Pulmonary artery endothelial cell (primary cell): ENCODE data around the gene INPP5A. TPM values are rescaled to one million over a fixed set of nuclear protein-coding genes. Genes with fewer than 3 reads are reported as not detected.

Source experiments
- DNase-seq: peaks from one replicate; pipeline ENCODE4 v3.0.0-alpha.2; 2011; ENCODE audit warnings: low read depth, low spot score
- total RNA-seq: library from RNA; depleted of rRNA; stranded (reverse); fragments of >200 nt; gene quantifications from 2 replicates; pipeline ENCODE4 v1.2.3, GENCODE V29; 2014

Gene INPP5A
- total RNA-seq, 1 donor from 2014 or later: 25.4 TPM

DNA sequence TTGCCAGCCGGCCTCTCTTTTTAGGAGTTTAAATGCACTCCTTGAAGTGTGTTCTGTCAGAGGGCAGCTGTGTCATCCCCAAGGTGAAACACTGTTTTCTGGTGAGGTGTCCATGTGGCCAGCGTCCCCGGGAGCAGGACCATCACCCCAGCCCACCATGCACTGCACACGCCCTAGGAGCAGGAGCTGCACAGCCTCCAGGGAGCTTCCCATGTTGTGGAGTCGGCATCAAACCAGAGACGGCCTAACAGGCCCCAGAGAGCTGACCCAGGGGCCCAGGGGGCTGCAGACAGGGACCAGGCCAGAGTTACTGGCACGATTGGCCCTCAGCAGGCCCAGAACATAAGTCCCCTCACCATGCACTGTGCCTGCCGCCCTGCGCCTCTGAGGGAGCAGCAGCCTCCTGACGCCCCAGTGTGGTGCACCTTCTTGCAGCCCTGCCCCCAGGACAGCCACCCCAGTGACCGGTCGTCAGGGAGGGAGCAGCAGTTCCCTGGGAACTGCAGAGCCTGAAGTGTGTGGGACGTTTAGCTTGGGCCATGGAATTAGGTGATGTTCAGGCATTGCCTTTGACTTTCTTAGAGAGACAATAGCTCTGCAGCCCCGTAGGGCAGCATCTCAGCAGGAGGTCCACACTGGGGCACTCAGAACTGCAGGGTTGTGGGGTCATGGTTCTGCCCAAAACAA is 150.4 kb downstream of the INPP5A start:
- no peak for DNase-seq

DNA sequence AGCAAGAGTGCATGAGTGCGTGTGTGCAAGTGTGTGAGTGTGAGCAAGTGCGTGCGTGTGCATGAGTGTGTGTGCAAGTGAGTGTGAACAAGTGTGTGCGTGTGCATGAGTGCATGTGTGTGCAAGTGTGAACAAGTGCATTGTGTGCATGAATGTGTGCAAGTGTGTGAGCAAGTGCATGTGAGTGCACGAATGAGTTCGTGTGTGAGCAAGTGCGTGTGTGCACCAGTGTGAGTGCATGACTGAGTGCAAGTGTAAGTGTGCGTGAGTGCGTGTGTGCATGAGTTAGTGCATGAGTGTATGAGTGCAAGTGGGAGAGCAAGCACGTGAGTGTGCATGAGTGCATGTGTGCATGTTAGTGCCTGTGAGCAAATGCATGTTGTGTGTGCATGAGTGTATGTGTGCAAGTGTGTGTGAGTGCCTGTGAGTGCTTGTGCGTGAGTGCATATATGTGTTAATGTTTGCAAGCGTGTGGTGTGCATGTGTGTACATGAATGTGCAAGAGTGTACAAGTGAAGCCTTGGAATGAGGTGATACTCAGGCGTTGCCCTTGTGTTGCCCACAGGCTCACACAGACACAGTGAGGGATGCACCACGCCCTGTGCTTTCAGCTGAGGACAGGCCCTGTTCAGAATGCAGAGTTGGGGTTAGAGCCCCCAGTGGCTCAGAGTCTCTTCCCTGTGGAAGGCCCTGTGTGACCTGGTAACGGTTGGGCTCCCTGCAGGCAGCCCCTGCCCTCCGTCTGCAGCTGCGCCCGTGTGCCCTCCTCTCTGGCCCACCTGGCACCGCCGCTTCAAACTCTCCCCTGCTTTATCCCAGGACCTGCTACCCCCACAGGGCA is 151.2 kb downstream of the INPP5A start:
- DNase-seq: no peak

GRCh38 chr10:132689721-132690360 is 152.3 kb downstream of the INPP5A start:
- DNase-seq: no peak

GRCh38 chr10:132690401-132690800 is 152.8 kb downstream of the INPP5A start:
- DNase-seq: no peak

DNA sequence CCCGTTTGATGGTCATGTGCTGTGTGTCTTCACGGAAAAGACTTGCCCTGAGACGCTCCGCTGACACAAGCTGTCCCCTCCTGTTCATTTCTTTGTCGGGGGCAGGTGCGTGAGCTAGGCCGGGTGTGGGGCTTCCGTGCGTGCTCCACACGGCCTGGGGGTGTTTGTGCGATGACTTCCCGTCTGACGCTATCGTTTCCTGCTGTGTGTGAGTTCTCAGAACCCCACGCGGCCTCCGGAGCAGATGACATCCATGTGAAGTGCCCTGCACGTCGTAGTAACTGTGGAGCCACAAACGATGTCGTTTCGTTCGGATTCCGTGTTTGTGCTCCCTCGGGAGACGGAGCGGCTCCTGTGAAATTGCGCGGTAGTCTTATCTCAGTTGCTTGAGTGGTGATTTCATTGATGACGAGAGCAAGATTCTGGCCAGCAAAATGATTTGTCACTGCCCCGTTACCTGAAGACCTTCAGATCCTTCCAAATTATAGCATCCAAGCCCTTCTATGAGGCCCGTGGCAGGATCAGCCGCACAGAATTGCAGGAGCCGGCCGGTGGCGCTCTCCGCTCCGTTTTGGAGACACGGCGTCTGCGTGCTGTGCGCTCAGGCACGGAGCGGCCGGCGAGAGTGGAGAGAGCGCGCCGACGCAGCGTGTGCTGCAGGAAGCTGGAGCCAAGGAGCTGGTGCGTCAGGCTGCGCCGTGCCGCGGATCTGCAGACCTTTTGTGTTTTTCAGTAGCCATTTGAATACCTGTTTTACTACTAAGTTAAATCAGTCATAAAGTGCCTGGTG is 153.4 kb downstream of the INPP5A start:
- DNase-seq: no peak

DNA sequence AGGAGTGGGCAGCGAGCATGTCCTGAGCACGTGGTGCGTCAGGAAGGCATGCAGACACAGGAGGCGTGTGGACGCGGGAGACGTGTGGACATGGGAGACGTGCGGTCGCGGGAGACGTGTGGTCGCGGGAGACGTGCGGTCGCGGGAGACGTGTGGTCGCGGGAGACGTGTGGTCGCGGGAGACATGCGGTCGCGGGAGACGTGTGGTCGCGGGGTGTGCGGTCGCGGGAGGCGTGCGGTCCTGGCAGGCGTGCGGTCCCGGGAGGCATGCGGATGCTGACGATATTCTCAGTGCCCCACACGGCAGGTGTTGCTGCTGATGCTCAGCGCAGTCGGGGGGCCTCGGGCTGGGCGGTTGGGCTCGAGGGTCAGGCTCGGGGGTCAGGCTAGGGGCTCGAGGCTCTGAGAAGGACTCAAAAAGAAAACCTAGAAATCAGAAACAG is 154.1 kb downstream of the INPP5A start:
- no peak for DNase-seq

- DNase-seq: no peak
Measured at GRCh38 chr10:132692311-132692710, 154.7 kb downstream of the INPP5A start.

GRCh38 chr10:132693676-132694075 is 156.1 kb downstream of the INPP5A start:
- no peak for DNase-seq

- DNase-seq: no peak
Measured at GRCh38 chr10:132696204-132696603, 158.6 kb downstream of the INPP5A start.

- no peak for DNase-seq
Measured at GRCh38 chr10:132696728-132697577, 159.4 kb downstream of the INPP5A start.

GRCh38 chr10:132697578-132698200 is 160.1 kb downstream of the INPP5A start:
- no peak for DNase-seq

DNA sequence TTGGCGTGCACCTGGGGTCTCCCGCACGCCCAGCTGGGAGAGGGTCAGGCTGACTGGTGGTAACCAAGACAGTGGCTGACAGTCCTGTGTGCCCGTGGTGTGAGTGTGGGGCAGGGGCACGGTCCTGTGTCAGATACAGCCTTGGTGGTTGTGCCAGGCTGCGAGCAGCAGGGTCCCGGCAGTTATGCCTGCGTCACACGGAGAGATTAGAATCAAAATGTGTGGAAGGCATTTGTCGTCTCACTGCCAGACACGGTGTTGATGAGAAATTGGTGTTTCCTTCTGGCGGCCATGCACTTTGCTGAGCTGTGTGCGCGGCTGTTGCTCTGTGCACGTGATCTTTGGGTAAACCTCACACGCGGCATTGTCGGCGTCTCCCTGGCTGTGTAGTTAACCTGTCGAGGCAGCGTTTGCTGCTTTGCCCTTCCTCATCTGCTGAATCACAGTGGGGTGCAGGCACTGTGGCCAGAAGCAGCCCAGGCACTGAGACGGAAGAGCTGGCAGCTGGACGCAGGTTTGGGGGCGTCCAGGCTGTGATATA is 160.7 kb downstream of the INPP5A start:
- DNase-seq: no peak

GRCh38 chr10:132698761-132699391 is 161.3 kb downstream of the INPP5A start:
- DNase-seq: no peak

DNA sequence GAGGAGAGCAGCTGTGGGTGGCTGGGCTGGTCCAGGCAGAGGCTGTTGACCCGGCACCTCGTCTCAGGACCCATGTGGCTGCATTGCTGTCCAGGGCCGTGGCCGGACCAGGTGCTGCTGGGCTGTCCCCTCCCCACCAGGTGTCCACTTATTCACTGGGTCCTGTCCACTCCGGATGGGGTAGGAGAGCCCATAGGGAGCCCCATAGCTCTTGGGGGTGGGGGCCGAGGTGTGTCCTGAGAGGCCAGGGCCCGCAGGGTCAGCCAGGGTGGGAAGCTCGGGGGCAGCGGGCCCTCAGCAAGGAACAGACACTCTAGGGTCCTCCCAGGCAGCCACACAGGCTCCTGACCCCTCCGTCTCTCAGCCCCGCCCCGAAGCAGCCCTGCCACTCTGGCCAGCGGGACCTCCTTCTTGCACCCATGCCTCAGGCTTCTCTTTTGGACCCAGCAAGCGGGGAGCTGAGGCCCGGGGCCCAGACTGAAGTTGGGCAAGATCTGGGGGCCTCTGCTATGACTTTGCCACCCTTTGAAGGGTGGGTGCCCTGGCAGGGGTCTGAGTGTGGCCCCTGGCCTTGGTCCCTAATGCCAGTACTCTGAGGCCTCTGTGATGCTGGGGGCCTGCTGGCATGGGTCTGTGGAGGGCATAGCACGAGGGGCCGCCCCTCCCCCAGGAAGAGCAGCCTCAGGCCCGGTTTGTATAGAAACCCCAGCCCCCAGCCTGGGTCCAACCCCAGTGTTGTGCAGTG is 162.0 kb downstream of the INPP5A start:
- DNase-seq: no peak

DNA sequence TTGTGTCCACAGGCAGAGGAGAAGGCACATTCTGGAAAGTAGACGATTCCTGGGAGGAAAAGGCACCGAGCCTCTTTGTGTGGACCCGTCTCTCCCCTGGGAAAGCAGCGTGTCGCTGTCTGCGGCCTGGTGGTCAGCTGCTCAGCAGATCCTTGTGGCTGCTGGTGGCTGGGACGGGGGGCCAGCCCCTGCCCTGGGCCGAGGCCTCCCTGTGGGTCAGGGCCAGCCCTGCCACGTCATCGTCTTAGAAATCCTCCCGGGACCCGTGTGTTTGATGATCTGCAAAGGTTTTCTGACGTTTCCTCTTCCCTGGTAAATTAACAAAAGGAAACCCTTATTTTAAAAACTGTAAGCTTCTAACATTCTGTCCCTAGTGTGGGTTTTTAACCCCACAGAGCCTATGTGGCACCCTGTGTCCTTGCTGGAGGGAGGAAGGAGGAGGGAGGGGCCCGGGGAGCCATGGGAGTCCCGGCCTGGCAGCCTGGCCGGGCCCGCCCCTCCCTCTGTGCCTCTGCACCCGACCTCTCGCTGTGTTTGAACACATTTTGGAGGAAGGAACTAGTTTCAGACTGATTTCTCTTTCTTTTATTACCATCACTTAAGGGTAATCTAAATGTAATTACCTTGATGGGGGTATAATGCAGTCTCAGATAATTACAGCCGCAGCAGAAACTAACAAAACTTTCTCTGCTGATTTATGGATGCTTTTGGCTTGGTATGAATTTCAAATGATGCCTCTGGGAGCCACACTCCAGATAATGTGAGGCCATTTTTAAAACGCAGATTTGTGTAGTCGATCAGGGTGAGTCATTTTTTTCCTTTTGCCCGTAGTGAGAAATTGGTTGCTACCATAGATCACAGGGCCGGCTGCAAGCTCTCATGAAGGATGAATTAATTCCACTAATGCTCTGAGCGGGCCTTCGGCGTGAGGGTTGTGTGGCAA is 162.8 kb downstream of the INPP5A start:
- DNase-seq: no peak

DNA sequence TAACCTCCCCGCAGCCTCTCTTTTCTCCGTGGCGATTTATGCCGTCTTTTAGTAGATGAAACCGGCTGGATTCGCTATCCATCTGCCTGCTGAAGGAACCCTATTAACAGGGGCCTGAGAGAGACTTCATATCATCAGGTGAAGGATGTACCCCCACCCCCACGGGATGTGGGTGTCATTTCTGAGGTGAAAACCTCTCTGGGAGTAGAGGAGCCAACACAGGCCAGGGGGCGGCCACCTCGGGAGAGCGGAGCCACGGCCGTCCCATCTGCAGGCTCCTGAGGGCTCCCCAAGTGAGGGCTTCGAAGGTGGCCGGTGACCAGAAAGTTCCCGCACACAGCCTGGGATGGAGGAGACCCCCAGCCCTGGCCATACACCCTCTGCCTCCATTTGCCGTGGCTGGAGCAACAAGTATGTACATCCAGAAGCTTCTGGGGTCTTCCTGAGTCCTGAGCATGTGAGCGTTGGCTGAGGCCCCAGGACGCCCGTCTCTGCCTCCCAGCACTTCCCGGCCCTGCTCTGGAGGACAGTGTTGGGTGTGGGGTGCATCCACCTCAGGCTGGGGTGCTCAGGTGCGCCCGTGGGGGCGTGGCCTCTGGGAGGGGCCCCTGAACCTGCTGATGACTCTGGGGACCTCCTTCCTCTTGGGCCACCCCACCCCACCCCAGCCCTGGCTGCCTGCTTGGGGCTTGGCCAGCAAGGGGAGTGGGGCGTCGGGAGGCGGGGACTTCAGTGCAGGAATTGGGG is 163.7 kb downstream of the INPP5A start:
- no peak for DNase-seq

DNA sequence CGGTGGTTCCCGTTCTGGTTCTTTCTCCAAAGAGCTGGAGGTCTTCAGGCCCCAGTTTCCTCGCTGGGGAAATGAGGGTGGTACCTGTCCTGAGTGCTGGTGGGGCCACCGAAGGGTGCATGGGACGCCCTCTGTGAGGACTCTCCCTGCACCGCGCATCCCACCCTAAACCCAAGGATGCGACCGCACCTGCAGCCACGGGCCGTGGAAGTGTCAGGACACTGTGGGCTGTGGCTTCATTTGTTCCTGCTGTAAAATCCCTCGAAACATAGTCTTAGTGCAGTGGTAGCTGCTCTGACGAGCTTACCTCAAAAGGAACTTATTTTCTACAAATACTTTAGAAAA is 164.2 kb downstream of the INPP5A start:
- no peak for DNase-seq
